Measurements from ENCODE around the gene CGNL1.

DNA sequence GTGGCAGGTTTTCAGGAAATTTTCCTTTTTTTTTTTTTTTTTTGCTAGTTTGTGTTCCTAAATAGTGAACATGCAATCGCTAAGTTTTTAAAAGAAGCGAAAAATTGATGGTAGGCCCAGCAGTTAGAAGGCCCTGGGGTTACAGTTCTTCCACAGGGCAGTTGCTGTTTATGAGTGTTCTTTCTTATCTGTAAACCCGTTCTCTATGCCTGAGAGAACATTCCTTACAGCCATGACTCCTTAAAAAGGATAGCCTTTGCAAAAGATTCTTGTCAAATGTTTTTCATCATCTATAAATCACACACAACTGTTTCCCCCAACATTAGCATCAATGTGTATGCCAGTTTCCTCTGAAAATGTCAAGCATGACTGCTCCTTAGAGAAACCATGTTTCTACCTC, 191.6 kb downstream of the CGNL1 start:
- TF ChIP-seq, protein P1, sequence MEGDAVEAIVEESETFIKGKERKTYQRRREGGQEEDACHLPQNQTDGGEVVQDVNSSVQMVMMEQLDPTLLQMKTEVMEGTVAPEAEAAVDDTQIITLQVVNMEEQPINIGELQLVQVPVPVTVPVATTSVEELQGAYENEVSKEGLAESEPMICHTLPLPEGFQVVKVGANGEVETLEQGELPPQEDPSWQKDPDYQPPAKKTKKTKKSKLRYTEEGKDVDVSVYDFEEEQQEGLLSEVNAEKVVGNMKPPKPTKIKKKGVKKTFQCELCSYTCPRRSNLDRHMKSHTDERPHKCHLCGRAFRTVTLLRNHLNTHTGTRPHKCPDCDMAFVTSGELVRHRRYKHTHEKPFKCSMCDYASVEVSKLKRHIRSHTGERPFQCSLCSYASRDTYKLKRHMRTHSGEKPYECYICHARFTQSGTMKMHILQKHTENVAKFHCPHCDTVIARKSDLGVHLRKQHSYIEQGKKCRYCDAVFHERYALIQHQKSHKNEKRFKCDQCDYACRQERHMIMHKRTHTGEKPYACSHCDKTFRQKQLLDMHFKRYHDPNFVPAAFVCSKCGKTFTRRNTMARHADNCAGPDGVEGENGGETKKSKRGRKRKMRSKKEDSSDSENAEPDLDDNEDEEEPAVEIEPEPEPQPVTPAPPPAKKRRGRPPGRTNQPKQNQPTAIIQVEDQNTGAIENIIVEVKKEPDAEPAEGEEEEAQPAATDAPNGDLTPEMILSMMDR (IDR thresholded peaks at IDR 0.05), result no peak
- no peak for TF ChIP-seq POLR2A (IDR thresholded peaks at IDR 0.05)
